Cardiac fibroblast (primary cell): ENCODE results near the gene RSRC1.
"Not testable (repeated sequence)": the region's sequence is repeated elsewhere in the genome, so short reads cannot be mapped to it uniquely, and the experiment has no call there.

Experiments used
- DNase-seq, 2 donors: peaks; one replicate each; pipeline versions ENCODE4 v3.0.0 to v3.0.0-alpha.2; 2010; ENCODE audit warnings: low read depth in 2 of 2
- H3K4me3 ChIP-seq, 2 donors: replicated peaks in 1 of 2; 1 replicate in 1 of 2; 2 replicates in 1 of 2; pipeline ENCODE4 v1.5.1; 2011; ENCODE audit warnings: low read depth in 2 of 2, low read length in 2 of 2, mild to moderate bottlenecking in 2 of 2, moderate library complexity in 1 of 2
- CTCF ChIP-seq: IDR thresholded peaks from one replicate; pipeline ENCODE4 v1.5.1; 2011; ENCODE audit warnings: low read depth, mild to moderate bottlenecking, low read length, inconsistent platforms

The RSRC1 gene

GRCh38 chr3:158110658-158111018 lies 749 bp downstream of the RSRC1 start:
- peak overlapping the region; percentile 76 to 79 for H3K4me3 ChIP-seq
- DNase-seq = no peak
- TF ChIP-seq CTCF = no peak

GRCh38 chr3:158111861-158112260 lies 2.0 kb downstream of the RSRC1 start:
- no peak for DNase-seq
- no peak for TF ChIP-seq CTCF
- H3K4me3 ChIP-seq = no peak overlapping the region

GRCh38 chr3:158113595-158113994 lies 3.7 kb downstream of the RSRC1 start:
- H3K4me3 ChIP-seq, DNase-seq: not testable (repeated sequence)

- TF ChIP-seq CTCF = no peak
- DNase-seq = no peak
- no peak overlapping the region for H3K4me3 ChIP-seq
Measured at GRCh38 chr3:158120330-158120729, 10.4 kb downstream of the RSRC1 start.

- no peak overlapping the region for H3K4me3 ChIP-seq
- DNase-seq = no peak
- TF ChIP-seq CTCF = no peak
Measured at GRCh38 chr3:158121295-158121694, 11.4 kb downstream of the RSRC1 start.

GRCh38 chr3:158122721-158123120 lies 12.8 kb downstream of the RSRC1 start:
- H3K4me3 ChIP-seq, DNase-seq: not testable (repeated sequence)

- no peak for TF ChIP-seq CTCF
- DNase-seq = peak; percentile 32 to 71
- no peak overlapping the region for H3K4me3 ChIP-seq
Measured at GRCh38 chr3:158127250-158128219, 17.6 kb downstream of the RSRC1 start.

GRCh38 chr3:158128755-158129154 lies 18.9 kb downstream of the RSRC1 start:
- DNase-seq = no peak
- no peak for TF ChIP-seq CTCF
- no peak overlapping the region for H3K4me3 ChIP-seq
